Upper lobe of left lung (tissue), 4 donors: ENCODE measurements around the gene SLC26A2.

Source experiments
- EP300 ChIP-seq, 4 donors: sonication (generic); formaldehyde crosslinking; IDR thresholded peaks; one replicate each; pipeline ENCODE4 v1.5.1; 2017; ENCODE audit warnings: antibody characterized with exemption in 4 of 4, control low read depth in 2 of 4
- POLR2A ChIP-seq, 4 donors: fragments of 450-650 bp; IDR thresholded peaks; one replicate each; pipeline ENCODE4 v1.5.1; 2016 to 2017; ENCODE audit warnings: antibody characterized with exemption in 4 of 4, mild to moderate bottlenecking in 2 of 4
- TF ChIP-seq, protein P1 (sequence below), 6 experiments: fragments of 450-650 bp in 4 of 6; fragments of 200-600 bp in 2 of 6; sonication (generic) in 2 of 6; IDR thresholded peaks; one replicate each; pipeline ENCODE4 v1.5.1; 2016 to 2019; ENCODE audit warnings: antibody characterized with exemption in 6 of 6

GRCh38 chr5:149999359-149999758 lies 38.8 kb downstream of the SLC26A2 start:
- TF ChIP-seq EP300 (IDR thresholded peaks at IDR 0.05) (no peak), POLR2A (IDR thresholded peaks at IDR 0.05) (no peak)
- TF ChIP-seq, protein P1, sequence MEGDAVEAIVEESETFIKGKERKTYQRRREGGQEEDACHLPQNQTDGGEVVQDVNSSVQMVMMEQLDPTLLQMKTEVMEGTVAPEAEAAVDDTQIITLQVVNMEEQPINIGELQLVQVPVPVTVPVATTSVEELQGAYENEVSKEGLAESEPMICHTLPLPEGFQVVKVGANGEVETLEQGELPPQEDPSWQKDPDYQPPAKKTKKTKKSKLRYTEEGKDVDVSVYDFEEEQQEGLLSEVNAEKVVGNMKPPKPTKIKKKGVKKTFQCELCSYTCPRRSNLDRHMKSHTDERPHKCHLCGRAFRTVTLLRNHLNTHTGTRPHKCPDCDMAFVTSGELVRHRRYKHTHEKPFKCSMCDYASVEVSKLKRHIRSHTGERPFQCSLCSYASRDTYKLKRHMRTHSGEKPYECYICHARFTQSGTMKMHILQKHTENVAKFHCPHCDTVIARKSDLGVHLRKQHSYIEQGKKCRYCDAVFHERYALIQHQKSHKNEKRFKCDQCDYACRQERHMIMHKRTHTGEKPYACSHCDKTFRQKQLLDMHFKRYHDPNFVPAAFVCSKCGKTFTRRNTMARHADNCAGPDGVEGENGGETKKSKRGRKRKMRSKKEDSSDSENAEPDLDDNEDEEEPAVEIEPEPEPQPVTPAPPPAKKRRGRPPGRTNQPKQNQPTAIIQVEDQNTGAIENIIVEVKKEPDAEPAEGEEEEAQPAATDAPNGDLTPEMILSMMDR (IDR thresholded peaks at IDR 0.05): no peak
